ENCODE results near the gene MED12L. TPM values are rescaled to one million over a fixed set of nuclear protein-coding genes. Genes with fewer than 3 reads are reported as not detected.

The MED12L gene
- polyA plus RNA-seq, 1 donor from 2014 or later, result 28.5 TPM

GRCh38 chr3:151216641-151217607, 131.5 kb downstream of the MED12L start:
- Histone ChIP-seq H3K79me2 (replicated peaks; ENCODE audit: insufficient read depth, low read length) (no peaks in the 10 kb centered on the region), H3F3A (ENCODE audit: insufficient read depth, low read length, poor library complexity, severe bottlenecking) (no peaks in the 10 kb centered on the region), H3K27ac (ENCODE audit: low read length) (no peak overlapping the region), H3K9ac (ENCODE audit: low read length) (no peak overlapping the region), H3K36me3 (ENCODE audit: insufficient read depth, low read length) (no peaks in the 10 kb centered on the region), H3K4me3 (ENCODE audit: low read length) (no peak overlapping the region), H4K20me1 (ENCODE audit: insufficient read depth) (no peaks in the 10 kb centered on the region), H2AFZ (ENCODE audit: low read depth, low read length) (no peak overlapping the region), H3K9me3 (ENCODE audit: low read length) (no peaks in the 10 kb centered on the region), H3K27me3 (ENCODE audit: insufficient read depth, low read depth, low read length) (no peaks in the 10 kb centered on the region), H3K4me2 (ENCODE audit: low read length) (no peak overlapping the region), H3K9me2 (ENCODE audit: insufficient read depth, low read length) (no peaks in the 10 kb centered on the region)
- TF ChIP-seq RAD21 (conservative IDR thresholded peaks at IDR 0.05), result no peak
- no peak for TF ChIP-seq EP300 (conservative IDR thresholded peaks at IDR 0.05; ENCODE audit: poor library complexity, severe bottlenecking)
- TF ChIP-seq REST (IDR thresholded peaks at IDR 0.05; ENCODE audit: borderline replicate concordance), result no peak
- TF ChIP-seq POLR2AphosphoS5 (IDR thresholded peaks at IDR 0.05), result no peak
- TF ChIP-seq MXI1 (conservative IDR thresholded peaks at IDR 0.05; ENCODE audit: poor library complexity, severe bottlenecking), result no peak
- no peak for TF ChIP-seq TAF1 (IDR thresholded peaks at IDR 0.05; ENCODE audit: low read depth)
- no peak for TF ChIP-seq SMC3 (conservative IDR thresholded peaks at IDR 0.05; ENCODE audit: poor library complexity)

- H2AFZ ChIP-seq (ENCODE audit: low read depth, low read length), result no peak overlapping the region
- H3K79me2 ChIP-seq (replicated peaks; ENCODE audit: insufficient read depth, low read length), result no peaks in the 10 kb centered on the region
Measured at GRCh38 chr3:151218136-151218535, 132.7 kb downstream of the MED12L start.

More at GRCh38 chr3:151218136-151218535, 132.7 kb downstream of the MED12L start:
- Histone ChIP-seq H3K9me2 (ENCODE audit: insufficient read depth, low read length) (no peaks in the 10 kb centered on the region), H3F3A (ENCODE audit: insufficient read depth, low read length, poor library complexity, severe bottlenecking) (no peaks in the 10 kb centered on the region), H3K4me2 (ENCODE audit: low read length) (no peak overlapping the region), H3K36me3 (ENCODE audit: insufficient read depth, low read length) (no peaks in the 10 kb centered on the region), H3K9ac (ENCODE audit: low read length) (no peak overlapping the region), H3K27ac (ENCODE audit: low read length) (no peak overlapping the region), H3K9me3 (ENCODE audit: low read length) (no peaks in the 10 kb centered on the region), H3K27me3 (ENCODE audit: insufficient read depth, low read depth, low read length) (no peaks in the 10 kb centered on the region), H3K4me3 (ENCODE audit: low read length) (no peak overlapping the region), H4K20me1 (ENCODE audit: insufficient read depth) (no peaks in the 10 kb centered on the region)
- no peak for TF ChIP-seq CTCF (IDR thresholded peaks at IDR 0.05; ENCODE audit: poor library complexity, severe bottlenecking)
- TF ChIP-seq EZH2 (IDR thresholded peaks at IDR 0.05; ENCODE audit: borderline replicate concordance, insufficient read depth, low read length, poor library complexity, severe bottlenecking), result no peak
- no peak for TF ChIP-seq SMC3 (conservative IDR thresholded peaks at IDR 0.05; ENCODE audit: poor library complexity)
- no peak for TF ChIP-seq POLR2AphosphoS5 (IDR thresholded peaks at IDR 0.05)
- TF ChIP-seq EP300 (conservative IDR thresholded peaks at IDR 0.05; ENCODE audit: poor library complexity, severe bottlenecking), result no peak
- no peak for TF ChIP-seq TAF1 (IDR thresholded peaks at IDR 0.05; ENCODE audit: low read depth)
- TF ChIP-seq MXI1 (conservative IDR thresholded peaks at IDR 0.05; ENCODE audit: poor library complexity, severe bottlenecking), result no peak
- no peak for TF ChIP-seq RAD21 (conservative IDR thresholded peaks at IDR 0.05)
- no peak for TF ChIP-seq REST (IDR thresholded peaks at IDR 0.05; ENCODE audit: borderline replicate concordance)
